ENCODE measurements around the gene RPL11.
A peak's percentile ranks its signal among the peaks of the same experiment; 100 is the strongest.

RPL11 gene

DNA sequence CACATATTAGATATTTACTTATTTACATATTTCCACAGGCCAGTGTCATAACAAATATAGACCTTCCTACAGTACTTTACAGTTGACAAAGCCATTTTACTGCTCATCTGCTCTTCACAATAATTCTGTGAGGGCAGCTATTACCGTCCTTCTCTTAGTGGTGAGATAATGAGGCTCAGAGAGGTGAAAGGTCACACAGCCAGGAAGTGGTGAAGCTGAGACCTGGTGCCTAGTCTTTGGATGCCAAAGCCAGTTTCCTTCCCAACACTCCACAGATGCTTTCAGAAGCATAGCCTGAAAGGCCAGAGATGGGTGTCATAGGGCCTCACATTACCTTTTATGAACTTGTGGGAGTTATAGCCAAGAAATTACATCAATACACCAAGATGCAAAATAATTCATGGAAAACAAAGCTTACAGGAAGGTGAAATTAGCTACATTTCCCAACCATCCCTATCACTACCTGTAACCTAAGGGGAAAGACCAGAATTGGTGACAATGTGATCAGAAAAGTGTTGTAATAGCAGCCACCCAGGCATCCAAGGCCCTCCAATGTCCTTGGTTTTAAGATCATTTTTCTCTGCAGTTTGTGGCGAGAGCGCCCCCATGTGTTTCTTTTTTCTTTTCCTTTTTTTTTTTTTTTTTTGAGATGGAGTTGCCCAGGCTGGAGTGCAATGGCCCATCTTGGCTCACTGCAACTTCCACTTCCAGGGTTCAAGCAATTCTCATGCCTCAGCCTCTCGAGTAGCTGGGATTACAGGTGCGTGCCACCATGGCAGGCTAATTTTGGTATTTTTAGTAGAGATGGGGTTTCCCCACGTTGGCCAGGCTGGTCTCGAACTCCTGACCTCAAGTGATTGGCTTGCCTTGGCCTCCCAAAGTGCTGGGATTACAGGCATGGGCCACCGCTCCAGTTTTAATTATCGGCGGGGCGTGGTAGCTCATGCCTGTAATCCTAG is 26.5 kb upstream of the RPL11 start:
- in situ Hi-C loops (cut with HindIII; ENCODE audit: low sequenced_read_pairs), result no loop called here
- H3K4me3 ChIP-seq (ENCODE audit: low read depth, low read length), result no peak overlapping the region
- peak; percentile 17 for DNase-seq (ENCODE audit: low read depth, low spot score)
- TF ChIP-seq, protein P1, sequence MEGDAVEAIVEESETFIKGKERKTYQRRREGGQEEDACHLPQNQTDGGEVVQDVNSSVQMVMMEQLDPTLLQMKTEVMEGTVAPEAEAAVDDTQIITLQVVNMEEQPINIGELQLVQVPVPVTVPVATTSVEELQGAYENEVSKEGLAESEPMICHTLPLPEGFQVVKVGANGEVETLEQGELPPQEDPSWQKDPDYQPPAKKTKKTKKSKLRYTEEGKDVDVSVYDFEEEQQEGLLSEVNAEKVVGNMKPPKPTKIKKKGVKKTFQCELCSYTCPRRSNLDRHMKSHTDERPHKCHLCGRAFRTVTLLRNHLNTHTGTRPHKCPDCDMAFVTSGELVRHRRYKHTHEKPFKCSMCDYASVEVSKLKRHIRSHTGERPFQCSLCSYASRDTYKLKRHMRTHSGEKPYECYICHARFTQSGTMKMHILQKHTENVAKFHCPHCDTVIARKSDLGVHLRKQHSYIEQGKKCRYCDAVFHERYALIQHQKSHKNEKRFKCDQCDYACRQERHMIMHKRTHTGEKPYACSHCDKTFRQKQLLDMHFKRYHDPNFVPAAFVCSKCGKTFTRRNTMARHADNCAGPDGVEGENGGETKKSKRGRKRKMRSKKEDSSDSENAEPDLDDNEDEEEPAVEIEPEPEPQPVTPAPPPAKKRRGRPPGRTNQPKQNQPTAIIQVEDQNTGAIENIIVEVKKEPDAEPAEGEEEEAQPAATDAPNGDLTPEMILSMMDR (IDR thresholded peaks at IDR 0.05; ENCODE audit: low read depth, low read length), result peak; percentile 35

DNA sequence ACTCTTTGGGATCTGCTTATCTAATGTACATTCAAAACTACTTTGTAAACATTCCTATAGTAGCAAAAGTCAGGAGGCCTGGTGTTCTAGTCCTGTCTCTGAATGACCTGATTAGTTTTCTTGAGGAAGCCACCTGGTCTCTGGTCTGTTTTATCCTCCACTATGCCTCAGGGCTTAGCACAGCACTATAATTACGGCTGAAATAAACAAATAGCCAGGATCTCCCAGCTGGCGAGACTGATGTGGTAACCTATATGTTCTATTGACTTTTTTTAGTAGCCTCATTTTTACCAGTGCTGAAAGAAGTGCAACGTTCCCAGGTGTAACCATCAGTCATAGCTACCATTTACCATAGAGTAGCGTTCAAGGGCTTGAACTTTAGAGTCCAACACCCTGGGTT is 24.2 kb upstream of the RPL11 start:
- H3K4me3 ChIP-seq (ENCODE audit: low read depth, low read length), result no peak overlapping the region
- no peak for DNase-seq (ENCODE audit: low read depth, low spot score)
- TF ChIP-seq, protein P1 (IDR thresholded peaks at IDR 0.05; ENCODE audit: low read depth, low read length), result no peak
- in situ Hi-C loops (cut with HindIII; ENCODE audit: low sequenced_read_pairs), result no loop called here

DNA sequence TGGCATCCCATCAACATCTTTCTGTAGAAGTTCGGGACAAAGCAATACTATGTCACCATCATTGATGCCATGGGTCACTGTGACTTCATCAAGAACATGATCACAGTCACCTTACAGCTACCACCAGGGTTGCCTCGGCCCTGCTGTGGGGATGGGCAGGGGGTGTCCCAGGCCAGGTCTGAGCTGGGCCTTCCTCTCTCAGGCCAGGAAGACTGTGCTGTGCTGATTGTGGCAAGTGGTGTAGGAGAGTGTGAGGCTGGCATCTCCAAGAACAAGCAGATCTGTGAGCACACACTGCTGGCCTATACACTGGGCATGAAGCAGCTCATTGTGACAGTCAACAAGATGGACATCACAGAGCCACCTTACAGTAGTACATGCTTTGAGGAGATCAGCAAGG is 20.9 kb upstream of the RPL11 start:
- no peak overlapping the region for H3K4me3 ChIP-seq (ENCODE audit: low read depth, low read length)
- DNase-seq (ENCODE audit: low read depth, low spot score), result no peak
- in situ Hi-C loops (cut with HindIII; ENCODE audit: low sequenced_read_pairs), result no loop called here
- TF ChIP-seq, protein P1 (IDR thresholded peaks at IDR 0.05; ENCODE audit: low read depth, low read length), result no peak

DNA sequence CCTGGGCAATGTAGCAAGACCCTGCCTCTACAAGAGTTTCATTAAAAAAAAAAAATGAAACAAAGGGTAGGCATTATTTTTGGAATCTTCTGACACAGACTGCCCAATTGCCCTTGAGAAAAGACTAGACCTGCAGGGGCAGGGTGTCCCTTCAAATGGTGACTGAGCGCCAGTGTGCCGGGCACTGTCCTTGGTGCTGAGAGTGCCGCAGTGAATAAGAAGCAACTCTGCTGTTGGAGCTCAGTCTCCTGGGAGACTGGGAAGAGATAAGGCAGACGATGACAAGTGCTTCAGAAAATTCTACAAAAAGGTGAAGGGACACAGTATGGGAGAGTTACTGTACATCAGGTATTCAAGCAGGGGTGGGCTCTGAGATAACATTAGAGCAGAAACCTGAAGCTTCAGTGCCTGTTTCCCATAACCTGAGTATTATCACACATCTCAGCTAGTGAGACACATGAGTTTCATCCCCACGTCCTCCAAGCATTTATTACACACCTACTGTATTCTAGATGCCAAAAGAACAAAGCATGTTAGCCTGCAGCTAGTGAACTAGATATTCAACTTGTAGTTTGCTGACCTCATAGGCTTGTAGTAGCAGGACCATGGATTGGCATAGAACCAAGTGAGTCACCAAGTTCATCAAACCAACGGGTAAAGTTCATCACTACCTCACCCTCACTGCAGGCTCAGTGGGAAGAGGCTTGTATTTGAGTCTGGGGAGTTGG is 18.4 kb upstream of the RPL11 start:
- TF ChIP-seq, protein P1 (IDR thresholded peaks at IDR 0.05; ENCODE audit: low read depth, low read length), result no peak
- in situ Hi-C loops (cut with HindIII; ENCODE audit: low sequenced_read_pairs), result no loop called here
- no peak overlapping the region for H3K4me3 ChIP-seq (ENCODE audit: low read depth, low read length)
- peak; percentile 43 for DNase-seq (ENCODE audit: low read depth, low spot score)

DNA sequence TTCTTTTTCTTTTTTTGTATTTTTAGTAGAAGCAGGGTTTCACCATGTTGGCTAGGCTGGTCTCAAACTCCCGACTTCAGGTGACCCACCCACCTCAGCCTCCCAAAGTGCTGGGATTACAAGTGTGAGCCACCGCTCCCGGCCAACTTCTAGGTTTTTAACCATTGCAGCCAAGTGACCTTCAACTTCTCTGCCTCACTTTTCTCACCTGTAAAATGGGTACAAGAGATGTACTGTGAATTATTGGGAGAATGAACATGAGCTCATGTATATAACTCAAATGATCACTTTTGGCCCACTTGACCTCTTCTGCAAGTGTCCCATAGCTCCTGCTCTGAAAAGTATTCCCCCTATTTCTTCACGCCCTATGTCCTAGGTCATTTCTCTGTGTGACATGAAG is 11.8 kb upstream of the RPL11 start:
- DNase-seq (ENCODE audit: low read depth, low spot score), result no peak
- TF ChIP-seq, protein P1 (IDR thresholded peaks at IDR 0.05; ENCODE audit: low read depth, low read length), result no peak
- in situ Hi-C loops (cut with HindIII; ENCODE audit: low sequenced_read_pairs), result no loop called here
- H3K4me3 ChIP-seq (ENCODE audit: low read depth, low read length), result no peak overlapping the region

DNA sequence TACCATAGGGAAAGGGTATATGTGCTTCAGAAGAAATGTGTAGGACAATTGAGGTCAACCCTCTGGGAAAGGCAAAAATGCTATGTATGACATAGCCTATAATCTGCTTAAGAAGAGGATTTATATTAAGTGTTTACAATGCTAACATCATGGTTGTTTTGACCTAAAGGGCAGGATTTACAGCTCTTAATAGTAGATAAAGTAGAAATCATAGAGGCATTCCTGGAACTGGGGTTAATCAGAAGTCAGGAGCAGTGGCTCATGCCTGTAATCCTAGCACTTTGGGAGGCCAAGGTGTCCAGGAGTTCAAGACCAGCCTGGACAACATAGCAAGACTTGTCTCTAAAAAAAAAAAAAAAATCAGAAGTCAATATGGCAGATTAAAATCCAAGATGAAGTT is 8.7 kb upstream of the RPL11 start:
- in situ Hi-C loops (cut with HindIII; ENCODE audit: low sequenced_read_pairs), result no loop called here
- TF ChIP-seq, protein P1 (IDR thresholded peaks at IDR 0.05; ENCODE audit: low read depth, low read length), result no peak
- no peak overlapping the region for H3K4me3 ChIP-seq (ENCODE audit: low read depth, low read length)
- DNase-seq (ENCODE audit: low read depth, low spot score), result no peak
